ENCODE data around the gene TMTC4.

DNA sequence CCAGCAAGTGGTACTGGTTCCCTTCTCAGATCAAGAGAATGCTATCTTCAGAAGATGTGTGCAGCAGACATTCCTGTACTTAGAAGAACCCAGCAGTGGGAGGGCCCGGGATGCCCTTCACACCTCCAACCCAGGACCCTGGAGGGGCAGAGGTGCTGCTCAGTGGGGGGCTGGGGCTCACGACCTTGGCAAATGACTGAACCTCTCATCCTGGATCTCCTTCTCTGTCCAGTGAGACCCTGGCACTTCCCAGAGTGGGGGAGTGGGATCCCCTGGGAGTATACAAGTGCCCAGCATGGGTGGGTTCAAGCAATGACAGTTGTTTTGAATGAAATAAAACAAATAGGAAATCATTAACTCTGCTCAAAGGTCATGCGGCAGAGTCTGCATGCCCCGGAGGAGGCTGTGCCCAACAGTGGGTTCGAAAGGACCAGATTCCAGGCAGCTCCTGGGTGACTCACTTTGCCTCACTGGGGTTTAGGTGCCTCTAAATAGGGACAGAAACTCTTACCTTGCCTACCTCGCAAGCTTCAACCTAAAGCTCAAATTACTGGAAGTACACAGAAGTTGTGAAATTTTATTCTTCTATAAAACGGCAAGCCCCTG, 112.9 kb downstream of the TMTC4 start:
- TF ChIP-seq, protein P1, sequence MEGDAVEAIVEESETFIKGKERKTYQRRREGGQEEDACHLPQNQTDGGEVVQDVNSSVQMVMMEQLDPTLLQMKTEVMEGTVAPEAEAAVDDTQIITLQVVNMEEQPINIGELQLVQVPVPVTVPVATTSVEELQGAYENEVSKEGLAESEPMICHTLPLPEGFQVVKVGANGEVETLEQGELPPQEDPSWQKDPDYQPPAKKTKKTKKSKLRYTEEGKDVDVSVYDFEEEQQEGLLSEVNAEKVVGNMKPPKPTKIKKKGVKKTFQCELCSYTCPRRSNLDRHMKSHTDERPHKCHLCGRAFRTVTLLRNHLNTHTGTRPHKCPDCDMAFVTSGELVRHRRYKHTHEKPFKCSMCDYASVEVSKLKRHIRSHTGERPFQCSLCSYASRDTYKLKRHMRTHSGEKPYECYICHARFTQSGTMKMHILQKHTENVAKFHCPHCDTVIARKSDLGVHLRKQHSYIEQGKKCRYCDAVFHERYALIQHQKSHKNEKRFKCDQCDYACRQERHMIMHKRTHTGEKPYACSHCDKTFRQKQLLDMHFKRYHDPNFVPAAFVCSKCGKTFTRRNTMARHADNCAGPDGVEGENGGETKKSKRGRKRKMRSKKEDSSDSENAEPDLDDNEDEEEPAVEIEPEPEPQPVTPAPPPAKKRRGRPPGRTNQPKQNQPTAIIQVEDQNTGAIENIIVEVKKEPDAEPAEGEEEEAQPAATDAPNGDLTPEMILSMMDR (IDR thresholded peaks at IDR 0.05; ENCODE audit: low read depth, low read length) = no peak
- no peak for TF ChIP-seq POLR2A (IDR thresholded peaks at IDR 0.05; ENCODE audit: extremely low read depth, insufficient read length)
- TF ChIP-seq, protein P2, sequence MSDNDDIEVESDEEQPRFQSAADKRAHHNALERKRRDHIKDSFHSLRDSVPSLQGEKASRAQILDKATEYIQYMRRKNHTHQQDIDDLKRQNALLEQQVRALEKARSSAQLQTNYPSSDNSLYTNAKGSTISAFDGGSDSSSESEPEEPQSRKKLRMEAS (IDR thresholded peaks at IDR 0.05; ENCODE audit: low read depth, low read length) = no peak

Data from NB4 (cell line).